K562 (cell line): ENCODE results near the gene SND1. TPM values are rescaled to one million over a fixed set of nuclear protein-coding genes. Genes with fewer than 3 reads are reported as not detected.

Experiments
- CAMTA2 ChIP-seq: fragments of 250-450 bp; sonication (Bioruptor Pico); conservative IDR thresholded peaks from 2 replicates; pipeline ENCODE4 v1.5.1; 2022
- CBX1 ChIP-seq: sonication (generic); IDR thresholded peaks from 2 replicates; pipeline ENCODE4 v1.6.1; 2016; ENCODE audit warnings: antibody characterized with exemption, low read depth, mild to moderate bottlenecking
- CGGBP1 ChIP-seq: fragments of 250-450 bp; sonication (Bioruptor Pico); IDR thresholded peaks from 2 replicates; pipeline ENCODE4 v1.9.0; 2021; ENCODE audit warnings: mild to moderate bottlenecking
- E2F5 ChIP-seq: sonication (generic); formaldehyde crosslinking; IDR thresholded peaks from 2 replicates; pipeline ENCODE4 v1.8.0; 2022; ENCODE audit warnings: mild to moderate bottlenecking, missing genetic modification reagents
- ELF4 ChIP-seq: fragments of 450-650 bp; formaldehyde crosslinking; IDR thresholded peaks from 2 replicates; pipeline ENCODE4 v1.4.0; 2022; ENCODE audit warnings: missing genetic modification characterization
- ETV5 ChIP-seq: sonication (generic); formaldehyde crosslinking; IDR thresholded peaks from 2 replicates; pipeline ENCODE4 v1.4.0; 2020; ENCODE audit warnings: low read depth, mild to moderate bottlenecking, missing genetic modification reagents
- FUS ChIP-seq: fragments of 200-400 bp; formaldehyde crosslinking; optimal IDR thresholded peaks from 2 replicates; pipeline ENCODE3; 2017; ENCODE audit warnings: low read depth, low read length
- GABPA ChIP-seq: fragments of 200-800 bp; sonication (Bioruptor generic); conservative IDR thresholded peaks from 2 replicates; pipeline ENCODE4 v1.6.1; 2016; ENCODE audit warnings: low read depth, missing genetic modification characterization, missing compliant biosample characterization
- GATA2 ChIP-seq: sonication (generic); formaldehyde crosslinking; IDR thresholded peaks from 2 replicates; pipeline ENCODE4 v1.4.0; 2020; ENCODE audit warnings: mild to moderate bottlenecking, missing genetic modification reagents
- HNRNPH1 ChIP-seq: fragments of 200-400 bp; formaldehyde crosslinking; optimal IDR thresholded peaks from 2 replicates; pipeline ENCODE3; 2017; ENCODE audit warnings: low read depth, mild to moderate bottlenecking, low read length, moderate library complexity
- IRF9 ChIP-seq: fragments of 450-650 bp; IDR thresholded peaks from 2 replicates; pipeline ENCODE4 v1.6.1; 2016; ENCODE audit warnings: missing biosample characterization, missing genetic modification characterization
- MAFF ChIP-seq: IDR thresholded peaks from 2 replicates; pipeline ENCODE4 v1.6.1; 2012; ENCODE audit warnings: low read length, improper control_type of control experiment
- MAZ ChIP-seq, 2 experiments: fragments of 450-650 bp in 1 of 2; sonication (generic) in 1 of 2; formaldehyde crosslinking; IDR thresholded peaks in 1 of 2; conservative IDR thresholded peaks in 1 of 2; 2 replicates each; pipeline versions ENCODE4 v1.4.0 to v1.5.0; 2020; ENCODE audit warnings: mild to moderate bottlenecking in 1 of 2, missing genetic modification reagents in 1 of 2
- MNT ChIP-seq, 2 experiments: fragments of 450-650 bp; conservative IDR thresholded peaks; 2 replicates each; pipeline ENCODE4 v1.6.1; 2017; ENCODE audit warnings: mild to moderate bottlenecking in 2 of 2, moderate library complexity in 2 of 2
- NONO ChIP-seq, 2 experiments: fragments of 200-400 bp in 1 of 2; fragments of 450-650 bp in 1 of 2; formaldehyde crosslinking in 1 of 2; IDR thresholded peaks; 2 replicates each; pipeline ENCODE4 v1.6.1; 2017; ENCODE audit warnings: low read depth in 2 of 2, mild to moderate bottlenecking in 2 of 2, moderate library complexity in 2 of 2, low read length in 1 of 2
- OTX1 ChIP-seq: fragments of 450-650 bp; formaldehyde crosslinking; IDR thresholded peaks from 2 replicates; pipeline ENCODE4 v1.4.0; 2022; ENCODE audit warnings: mild to moderate bottlenecking
- PHF20 ChIP-seq: fragments of 450-650 bp; IDR thresholded peaks from 2 replicates; pipeline ENCODE4 v1.6.1; 2018; ENCODE audit not compliant: partially characterized antibody
- PHTF2 ChIP-seq: fragments of 250-450 bp; sonication (Bioruptor Pico); IDR thresholded peaks from 2 replicates; pipeline ENCODE4 v1.5.0; 2021; ENCODE audit warnings: mild to moderate bottlenecking
- TCF15 ChIP-seq: fragments of 250-450 bp; sonication (Bioruptor Pico); IDR thresholded peaks from 2 replicates; pipeline ENCODE4 v1.8.0; 2022; ENCODE audit warnings: moderate library complexity, mild to moderate bottlenecking, inconsistent platforms
- TCF7 ChIP-seq: sonication (generic); IDR thresholded peaks from 2 replicates; pipeline ENCODE4 v1.6.1; 2016; ENCODE audit warnings: antibody characterized with exemption, borderline replicate concordance
- TRIM28 ChIP-seq: fragments of 450-650 bp; IDR thresholded peaks from 2 replicates; pipeline ENCODE4 v1.6.1; 2017
- VEZF1 ChIP-seq: fragments of 200-800 bp; sonication (Bioruptor generic); IDR thresholded peaks from 2 replicates; pipeline ENCODE4 v1.6.1; 2017; ENCODE audit warnings: missing genetic modification characterization, missing compliant biosample characterization
- polyA plus RNA-seq, 8 experiments: library from polyadenylated mRNA; depleted of rRNA in 4 of 8; stranded (reverse) in 5 of 8; unstranded in 3 of 8; fragments of >200 nt; fragmentation: Nextera tagmentation in 2 of 8; fragmentation: Illumina TruSeq in 1 of 8; extraction: Ambion mirVana in 2 of 8; extraction: Trizol in 1 of 8; gene quantifications; 2 replicates each; pipeline versions ENCODE4 v1.2.1 to v1.2.3, GENCODE V29; 2011 to 2014; ENCODE audit warnings: inconsistent platforms in 1 of 8, missing spikeins in 1 of 8
- total RNA-seq, 7 experiments: library from RNA; depleted of rRNA in 6 of 7; stranded (reverse); fragments of >200 nt in 6 of 7; fragmentation: Illumina TruSeq in 2 of 7; extraction: Trizol in 2 of 7; gene quantifications; 2 replicates each; pipeline versions ENCODE4 v1.2.1 to v1.2.3, GENCODE V29; 2011 to 2021; ENCODE audit warnings: low replicate concordance in 1 of 7

The SND1 gene
- total and polyA plus RNA-seq, 9 of the 15 experiments (the other 6 are each of a cell fraction or from before 2014, with no cell fraction given): 46.5 to 307 (median 191) TPM

- TF ChIP-seq VEZF1: peak; percentile 69
- TF ChIP-seq IRF9: no peak
- TF ChIP-seq CBX1: peak; percentile 70; the same call in 1 of the 2 replicates
- no peak for TF ChIP-seq TCF15 (CRISPR knock-in tag)
- TF ChIP-seq OTX1: no peak
- peak; percentile 13 for TF ChIP-seq PHF20
- no peak for TF ChIP-seq HNRNPH1
- TF ChIP-seq GATA2 (CRISPR knock-in tag): no peak
- TF ChIP-seq MAFF: no peak
- peak; percentile 86; the same call in 1 of the 2 replicates for TF ChIP-seq CGGBP1
- TF ChIP-seq FUS: no peak
- TF ChIP-seq E2F5 (CRISPR knock-in tag): peak; percentile 55; the same call in 1 of the 2 replicates
- peak; percentile 68 for TF ChIP-seq ETV5 (CRISPR knock-in tag)
- no peak for TF ChIP-seq CAMTA2 (CRISPR knock-in tag)
- peak; percentile 80 for TF ChIP-seq GABPA (tag)
- no peak for TF ChIP-seq TRIM28
- peak; percentile 62; the same call in 1 of the 2 replicates for TF ChIP-seq TCF7
- no peak for TF ChIP-seq PHTF2 (CRISPR knock-in tag)
- no peak for TF ChIP-seq ELF4
- TF ChIP-seq MAZ (CRISPR knock-in tag; conservative IDR thresholded peaks at IDR 0.05 in 1 of 2, IDR thresholded peaks at IDR 0.05 in 1 of 2): peak; percentile 77 to 83
- TF ChIP-seq NONO (IDR thresholded peaks at IDR 0.05; ENCODE audit: low read depth in 2 of 2, low read length in 1 of 2): peak in 1 of 2 experiments; percentile 93; a peak in 2 of 4 replicates
- TF ChIP-seq MNT (conservative IDR thresholded peaks at IDR 0.05): peak; percentile 91 to 94
These were observed 483.7 kb downstream of the SND1 start (continued) for GRCh38 chr7:128135515-128136214.
